ENCODE data around the gene DHCR7. TPM values are rescaled to one million over a fixed set of nuclear protein-coding genes. Genes with fewer than 3 reads are reported as not detected.

DHCR7 gene, protein sequence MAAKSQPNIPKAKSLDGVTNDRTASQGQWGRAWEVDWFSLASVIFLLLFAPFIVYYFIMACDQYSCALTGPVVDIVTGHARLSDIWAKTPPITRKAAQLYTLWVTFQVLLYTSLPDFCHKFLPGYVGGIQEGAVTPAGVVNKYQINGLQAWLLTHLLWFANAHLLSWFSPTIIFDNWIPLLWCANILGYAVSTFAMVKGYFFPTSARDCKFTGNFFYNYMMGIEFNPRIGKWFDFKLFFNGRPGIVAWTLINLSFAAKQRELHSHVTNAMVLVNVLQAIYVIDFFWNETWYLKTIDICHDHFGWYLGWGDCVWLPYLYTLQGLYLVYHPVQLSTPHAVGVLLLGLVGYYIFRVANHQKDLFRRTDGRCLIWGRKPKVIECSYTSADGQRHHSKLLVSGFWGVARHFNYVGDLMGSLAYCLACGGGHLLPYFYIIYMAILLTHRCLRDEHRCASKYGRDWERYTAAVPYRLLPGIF
- total RNA-seq (2021): 271 and 286 TPM in 2 replicates
- percentile 83 among the genes with signal in this experiment for Bru-seq, nascent RNA
- percentile 87 among the genes with signal in this experiment for BruChase-seq, experiment 1, labeled RNA remaining after a 2-hour chase
- BruChase-seq, experiment 2, labeled RNA remaining after a 6-hour chase: percentile 96 among the genes with signal in this experiment
- long read RNA-seq, transcript DHCR7-201 (9 exons, 2,666 nt): major isoform, 650 of 785 reads
- long read RNA-seq, transcript DHCR7-202 (9 exons, 2,601 nt): minor isoform, 11 of 785 reads
- long read RNA-seq, partial matches to known transcripts: 42 of 785 reads
- long read RNA-seq, other reads (novel, unspliced or antisense): 82 of 785 reads

DNA sequence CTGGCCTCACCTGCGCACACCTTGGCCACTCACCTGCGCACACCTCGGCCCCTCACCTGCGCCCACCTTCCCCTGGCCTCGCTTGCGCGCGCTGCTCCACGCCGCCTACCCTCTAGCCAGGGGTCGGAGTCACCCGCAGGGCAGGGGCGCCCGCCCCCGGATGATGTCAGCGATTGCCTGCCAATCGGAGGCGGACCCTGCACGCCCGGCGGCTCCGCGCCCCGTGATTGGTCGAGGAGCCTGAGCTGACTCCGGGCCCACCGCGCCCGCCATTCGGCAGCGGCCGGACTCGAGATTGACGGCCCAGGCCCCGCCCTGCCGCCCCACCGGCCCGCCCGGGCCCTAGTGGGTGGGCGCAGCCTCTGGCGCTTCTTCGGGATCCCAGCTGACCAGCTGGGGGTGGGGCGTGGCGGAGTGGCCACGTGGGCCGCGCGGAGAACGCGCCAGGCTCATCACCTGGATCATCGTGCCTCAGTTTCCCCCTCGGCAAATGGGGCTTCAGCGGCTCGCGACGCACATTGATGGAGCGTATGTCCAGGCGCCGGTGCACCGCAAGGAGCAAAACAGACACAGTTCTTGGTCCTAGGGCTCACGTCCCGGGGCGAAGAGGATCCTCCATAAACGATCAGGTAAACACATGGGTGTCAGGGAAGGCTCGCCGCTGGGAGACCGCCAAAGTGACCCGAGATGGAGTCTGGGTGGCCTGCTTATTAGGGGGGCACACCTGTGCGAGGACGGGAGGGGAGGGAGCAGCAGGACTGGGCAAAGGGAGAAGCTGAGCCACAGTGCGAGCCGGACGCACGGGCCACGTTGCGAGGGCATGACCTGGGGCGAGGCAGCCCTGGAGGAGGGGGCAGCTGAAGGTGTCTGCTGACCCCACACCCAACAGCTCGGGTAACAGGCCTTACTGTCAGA, at the start of gene DHCR7:
Gene DHCR7, minus strand, starts transcription at position 137 of the 915 bp plus-strand sequence. CDS start 3,441 bp downstream, outside the sequence.
- ChIA-PET CTCF (no interaction called here), POLR2A (ENCODE audit: low non-redundant PET) (interaction anchor here (0.6 kb wide), 2 partner anchors 16 to 88 kb away, joined by 3 to 12 read pairs; no protein-coding TSS in a partner anchor)
- Histone ChIP-seq H3K9me3 (ENCODE audit: low read depth, low read length, poor library complexity, severe bottlenecking) (peaks cover 7% of the 10 kb centered on the region), H3K4me1 (ENCODE audit: insufficient read depth, low read length, poor library complexity, severe bottlenecking) (peaks cover 27% of the 10 kb centered on the region), H3K27me3 (replicated peaks; ENCODE audit: insufficient read depth, low read depth, low read length, poor library complexity) (no peaks in the 10 kb centered on the region), H3K36me3 (ENCODE audit: insufficient read depth, low read length, poor library complexity, severe bottlenecking) (peaks cover 42% of the 10 kb centered on the region), H3K4me3 (ENCODE audit: low read depth, low read length, poor library complexity, severe bottlenecking) (peak within 1 kb of the TSS; percentile 67), H3K27ac (ENCODE audit: low read depth, low read length, poor library complexity, severe bottlenecking) (peak within 1 kb of the TSS; percentile 85)
- intact Hi-C loops (cut with micrococcal nuclease; ENCODE audit: unreplicated experiment): no loop called here
- DNase-seq (ENCODE audit: low spot score): peak; percentile 98
- TF ChIP-seq, protein P1, sequence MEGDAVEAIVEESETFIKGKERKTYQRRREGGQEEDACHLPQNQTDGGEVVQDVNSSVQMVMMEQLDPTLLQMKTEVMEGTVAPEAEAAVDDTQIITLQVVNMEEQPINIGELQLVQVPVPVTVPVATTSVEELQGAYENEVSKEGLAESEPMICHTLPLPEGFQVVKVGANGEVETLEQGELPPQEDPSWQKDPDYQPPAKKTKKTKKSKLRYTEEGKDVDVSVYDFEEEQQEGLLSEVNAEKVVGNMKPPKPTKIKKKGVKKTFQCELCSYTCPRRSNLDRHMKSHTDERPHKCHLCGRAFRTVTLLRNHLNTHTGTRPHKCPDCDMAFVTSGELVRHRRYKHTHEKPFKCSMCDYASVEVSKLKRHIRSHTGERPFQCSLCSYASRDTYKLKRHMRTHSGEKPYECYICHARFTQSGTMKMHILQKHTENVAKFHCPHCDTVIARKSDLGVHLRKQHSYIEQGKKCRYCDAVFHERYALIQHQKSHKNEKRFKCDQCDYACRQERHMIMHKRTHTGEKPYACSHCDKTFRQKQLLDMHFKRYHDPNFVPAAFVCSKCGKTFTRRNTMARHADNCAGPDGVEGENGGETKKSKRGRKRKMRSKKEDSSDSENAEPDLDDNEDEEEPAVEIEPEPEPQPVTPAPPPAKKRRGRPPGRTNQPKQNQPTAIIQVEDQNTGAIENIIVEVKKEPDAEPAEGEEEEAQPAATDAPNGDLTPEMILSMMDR (conservative IDR thresholded peaks at IDR 0.05; ENCODE audit: low read depth, low read length): no peak
- BruUV-seq (replicated peaks): no TSS peak

DNA sequence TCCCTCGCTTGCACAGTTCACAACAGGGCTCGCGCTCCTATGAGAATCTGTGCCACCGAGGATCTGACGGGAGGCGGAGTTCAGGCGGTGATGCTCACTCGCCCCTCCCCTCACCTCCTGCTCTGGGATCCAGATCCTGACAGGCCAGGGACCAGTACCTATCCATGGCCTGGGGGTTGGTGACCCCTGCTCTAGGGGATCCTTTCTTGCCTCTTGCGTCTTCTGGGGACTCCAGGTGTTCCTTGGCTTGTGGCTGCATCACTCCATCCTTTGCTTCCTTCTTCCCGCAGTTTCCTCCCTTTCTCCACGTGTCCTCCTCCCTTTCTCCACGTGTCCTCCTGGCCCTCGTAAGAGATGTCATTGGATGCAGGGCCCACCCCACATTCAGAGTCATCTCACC, 48.2 kb upstream of the DHCR7 start:
- ChIA-PET CTCF (no interaction called here), POLR2A (ENCODE audit: low non-redundant PET) (no interaction called here)
- DNase-seq (ENCODE audit: low spot score): no peak
- Histone ChIP-seq H3K27me3 (replicated peaks; ENCODE audit: insufficient read depth, low read depth, low read length, poor library complexity) (no peaks in the 10 kb centered on the region), H3K9me3 (ENCODE audit: low read depth, low read length, poor library complexity, severe bottlenecking) (no peaks in the 10 kb centered on the region), H3K4me1 (ENCODE audit: insufficient read depth, low read length, poor library complexity, severe bottlenecking) (peaks cover 3% of the 10 kb centered on the region), H3K27ac (ENCODE audit: low read depth, low read length, poor library complexity, severe bottlenecking) (no peak overlapping the region), H3K36me3 (ENCODE audit: insufficient read depth, low read length, poor library complexity, severe bottlenecking) (peaks cover 17% of the 10 kb centered on the region), H3K4me3 (ENCODE audit: low read depth, low read length, poor library complexity, severe bottlenecking) (no peak overlapping the region)
- TF ChIP-seq EZH2 (IDR thresholded peaks at IDR 0.05; ENCODE audit: borderline replicate concordance, low read depth, low read length, poor library complexity, severe bottlenecking): no peak
- TF ChIP-seq, protein P1 (conservative IDR thresholded peaks at IDR 0.05; ENCODE audit: low read depth, low read length): no peak
- intact Hi-C loops (cut with micrococcal nuclease; ENCODE audit: unreplicated experiment): no loop called here
- BruUV-seq (replicated peaks): no TSS peak
